Left lung (tissue), 10 donors: ENCODE data around the gene SLC25A53. TPM values are rescaled to one million over a fixed set of nuclear protein-coding genes. Genes with fewer than 3 reads are reported as not detected.
A peak's percentile ranks its signal among the peaks of the same experiment; 100 is the strongest.

ENCODE experiments used
- ATAC-seq: fragments of 200-7000 bp; cut with Tn5 transposase; one replicate; pipeline ENCODE4 v1.9.1; 2020; ENCODE audit warnings: moderate library complexity
- DNase-seq, 4 donors: peaks; one replicate each; pipeline ENCODE4 v3.0.0-alpha.2; 2013 to 2020
- H3K27ac ChIP-seq, 2 donors: fragments of 200-600 bp; sonication (generic) in 1 of 2; one replicate each; pipeline versions ENCODE4 v1.5.0 to v1.8.0; 2020 to 2021
- H3K27me3 ChIP-seq, 2 donors: fragments of 200-600 bp; sonication (generic) in 1 of 2; one replicate each; pipeline versions ENCODE4 v1.5.0 to v1.8.0; 2020 to 2021
- H3K36me3 ChIP-seq, 2 donors: fragments of 200-600 bp; sonication (generic) in 1 of 2; one replicate each; pipeline versions ENCODE4 v1.5.0 to v1.8.0; 2020 to 2021
- H3K4me1 ChIP-seq, 2 donors: fragments of 200-600 bp; one replicate each; pipeline ENCODE4 v1.8.0; 2021
- H3K4me3 ChIP-seq, 2 donors: fragments of 200-600 bp; sonication (generic) in 1 of 2; one replicate each; pipeline versions ENCODE4 v1.5.0 to v1.8.0; 2020 to 2021; ENCODE audit warnings: mild to moderate bottlenecking in 1 of 2
- H3K9me3 ChIP-seq, 2 donors: fragments of 200-600 bp; sonication (generic) in 1 of 2; one replicate each; pipeline versions ENCODE4 v1.5.0 to v1.8.0; 2020 to 2021
- intact Hi-C, 2 donors: fragments of 100-400 bp; cut with DNase I; formaldehyde crosslinking; loops; one replicate each; pipeline versions ENCODE4 v1.11.2 to v1.14.2; 2022
- polyA plus RNA-seq, 6 donors: library from polyadenylated mRNA; unstranded; fragments of 120-200 nt; gene quantifications; one replicate each; pipeline ENCODE4 v1.2.1, GENCODE V29; 2013; ENCODE audit not compliant: insufficient read length in 6 of 6
- total RNA-seq, 2 donors: library from RNA; stranded (reverse); fragmentation: NEBNext Ultra II Directional; extraction: Animal tissue kit (Norgen Biotek cat#: 25700); gene quantifications; one replicate each; pipeline ENCODE4 v1.2.1, GENCODE V29; 2021
- TF ChIP-seq, protein P1 (sequence below), 2 donors: fragments of 200-600 bp; sonication (generic) in 1 of 2; IDR thresholded peaks; one replicate each; pipeline versions ENCODE4 v1.5.0 to v1.8.0; 2021; ENCODE audit warnings: antibody characterized with exemption in 2 of 2
- donor health status: DM: no; HTN: yes; CAD: no.
- donor health status: DM: no; HTN: no; CAD: no.

The SLC25A53 gene
- total and polyA plus RNA-seq, 8 donors = 9.1 to 17.2 (median 13.3) TPM

GRCh38 chrX:104173841-104174240 lies 17.0 kb upstream of the SLC25A53 start:
- Histone ChIP-seq H3K4me3 (no peak overlapping the region), H3K9me3 (no peaks in the 10 kb centered on the region), H3K27ac (no peak overlapping the region), H3K36me3 (peaks cover 0 to 9% of the 10 kb centered on the region in 2 donors), H3K4me1 (no peaks in the 10 kb centered on the region), H3K27me3 (no peaks in the 10 kb centered on the region)
- DNase-seq = no peak
- TF ChIP-seq, protein P1, sequence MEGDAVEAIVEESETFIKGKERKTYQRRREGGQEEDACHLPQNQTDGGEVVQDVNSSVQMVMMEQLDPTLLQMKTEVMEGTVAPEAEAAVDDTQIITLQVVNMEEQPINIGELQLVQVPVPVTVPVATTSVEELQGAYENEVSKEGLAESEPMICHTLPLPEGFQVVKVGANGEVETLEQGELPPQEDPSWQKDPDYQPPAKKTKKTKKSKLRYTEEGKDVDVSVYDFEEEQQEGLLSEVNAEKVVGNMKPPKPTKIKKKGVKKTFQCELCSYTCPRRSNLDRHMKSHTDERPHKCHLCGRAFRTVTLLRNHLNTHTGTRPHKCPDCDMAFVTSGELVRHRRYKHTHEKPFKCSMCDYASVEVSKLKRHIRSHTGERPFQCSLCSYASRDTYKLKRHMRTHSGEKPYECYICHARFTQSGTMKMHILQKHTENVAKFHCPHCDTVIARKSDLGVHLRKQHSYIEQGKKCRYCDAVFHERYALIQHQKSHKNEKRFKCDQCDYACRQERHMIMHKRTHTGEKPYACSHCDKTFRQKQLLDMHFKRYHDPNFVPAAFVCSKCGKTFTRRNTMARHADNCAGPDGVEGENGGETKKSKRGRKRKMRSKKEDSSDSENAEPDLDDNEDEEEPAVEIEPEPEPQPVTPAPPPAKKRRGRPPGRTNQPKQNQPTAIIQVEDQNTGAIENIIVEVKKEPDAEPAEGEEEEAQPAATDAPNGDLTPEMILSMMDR (IDR thresholded peaks at IDR 0.05) = no peak
- ATAC-seq = no peak
- intact Hi-C loops = no loop called here

- Histone ChIP-seq H3K4me1 (peaks cover 0 to 9% of the 10 kb centered on the region in 2 donors), H3K36me3 (peaks cover 0 to 9% of the 10 kb centered on the region in 2 donors), H3K27me3 (no peaks in the 10 kb centered on the region), H3K9me3 (no peaks in the 10 kb centered on the region), H3K27ac (no peak overlapping the region), H3K4me3 (no peak overlapping the region)
- TF ChIP-seq, protein P1 (IDR thresholded peaks at IDR 0.05) = no peak
- intact Hi-C loops = no loop called here
- no peak for DNase-seq
- ATAC-seq = no peak
These were observed 16.0 kb upstream of the SLC25A53 start for GRCh38 chrX:104172788-104173187.

- intact Hi-C loops = no loop called here
- H3K27me3 ChIP-seq = no peaks in the 10 kb centered on the region
- H3K36me3 ChIP-seq = peaks cover 0 to 9% of the 10 kb centered on the region in 2 donors
- ATAC-seq (no peak), DNase-seq (no peak)
- TF ChIP-seq, protein P1 (IDR thresholded peaks at IDR 0.05) = no peak
- H3K4me1 ChIP-seq = peaks cover 0 to 13% of the 10 kb centered on the region in 2 donors
- H3K4me3 ChIP-seq = no peak overlapping the region
- H3K27ac ChIP-seq = no peak overlapping the region
- no peaks in the 10 kb centered on the region for H3K9me3 ChIP-seq
These were observed 15.3 kb upstream of the SLC25A53 start for GRCh38 chrX:104172121-104172520.

GRCh38 chrX:104168127-104168526 lies 11.3 kb upstream of the SLC25A53 start:
- TF ChIP-seq, protein P1 (IDR thresholded peaks at IDR 0.05) = no peak
- H3K4me3 ChIP-seq = peak overlapping the region in 1 of 2 donors; percentile 70
- H3K9me3 ChIP-seq = no peaks in the 10 kb centered on the region
- H3K4me1 ChIP-seq = peaks cover 0 to 13% of the 10 kb centered on the region in 2 donors
- no peaks in the 10 kb centered on the region for H3K27me3 ChIP-seq
- no peak for DNase-seq
- intact Hi-C loops = no loop called here
- H3K36me3 ChIP-seq = no peaks in the 10 kb centered on the region
- no peak overlapping the region for H3K27ac ChIP-seq
- ATAC-seq = no peak

DNA sequence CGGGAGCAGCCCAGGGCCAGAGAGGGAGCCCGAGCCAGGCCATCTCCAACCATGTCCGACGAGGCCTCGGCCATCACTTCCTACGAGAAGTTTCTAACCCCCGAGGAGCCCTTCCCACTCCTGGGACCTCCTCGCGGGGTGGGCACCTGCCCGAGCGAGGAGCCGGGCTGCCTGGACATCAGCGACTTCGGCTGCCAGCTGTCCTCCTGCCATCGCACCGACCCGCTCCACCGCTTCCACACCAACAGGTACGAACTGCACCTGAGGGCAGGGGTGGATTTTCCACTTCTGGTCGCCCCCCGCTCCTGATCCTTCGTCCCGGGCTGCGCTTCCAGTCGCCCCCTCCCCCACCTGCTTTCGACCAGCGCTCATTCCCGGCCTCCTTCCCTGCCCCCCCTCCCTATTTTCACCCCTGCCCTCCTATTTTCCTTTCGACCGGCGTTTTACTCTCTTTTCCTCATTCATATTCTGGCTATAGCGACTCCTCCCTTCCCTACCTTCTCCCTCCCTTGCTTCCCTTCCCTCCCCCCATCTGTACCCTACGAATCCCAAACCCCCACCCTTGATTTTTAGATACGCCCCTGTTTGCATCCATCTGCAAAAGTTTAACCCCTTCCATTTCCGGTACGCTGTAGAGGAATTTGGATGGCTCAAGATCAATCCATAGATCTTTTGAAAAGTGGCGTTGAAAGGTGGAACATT lies 10.1 kb upstream of the SLC25A53 start:
- no peak for ATAC-seq
- H3K4me3 ChIP-seq = peak overlapping the region; percentile 57 to 70
- H3K9me3 ChIP-seq = no peaks in the 10 kb centered on the region
- no peaks in the 10 kb centered on the region for H3K27me3 ChIP-seq
- intact Hi-C loops = no loop called here
- TF ChIP-seq, protein P1 (IDR thresholded peaks at IDR 0.05) = no peak
- H3K4me1 ChIP-seq = peaks cover 0 to 13% of the 10 kb centered on the region in 2 donors
- DNase-seq = peak in 2 of 4 donors; percentile 3 to 49
- peak overlapping the region; percentile 71 to 87 for H3K27ac ChIP-seq
- no peaks in the 10 kb centered on the region for H3K36me3 ChIP-seq
